ENCODE data around the gene SLC25A45.

- TF ChIP-seq POLR2AphosphoS5 (IDR thresholded peaks at IDR 0.05) (no peak), CTCF (IDR thresholded peaks at IDR 0.05) (no peak)
Observed at GRCh38 chr11:65411681-65412070, 29.2 kb upstream of the SLC25A45 start.

Data from suprapubic skin (tissue), 3 donors.